GM23248 (cell line): ENCODE results near the gene EHMT1. TPM values are rescaled to one million over a fixed set of nuclear protein-coding genes. Genes with fewer than 3 reads are reported as not detected.
A peak's percentile ranks its signal among the peaks of the same experiment; 100 is the strongest.

Experiments used
- DNase-seq: peaks from one replicate; pipeline ENCODE4 v3.0.0-alpha.2; 2015
- H2AFZ ChIP-seq: fragments of 200-600 bp; sonication (generic); 2 replicates; pipeline ENCODE4 v1.6.1; 2016; ENCODE audit warnings: antibody characterized with exemption
- H3F3A ChIP-seq: fragments of 200-600 bp; sonication (generic); 2 replicates; pipeline ENCODE4 v1.6.1; 2016; ENCODE audit warnings: mild to moderate bottlenecking, antibody characterized with exemption, mixed run types; ENCODE audit not compliant: insufficient read depth
- H3K27ac ChIP-seq: fragments of 200-600 bp; sonication (generic); 2 replicates; pipeline ENCODE4 v1.5.1; 2016; ENCODE audit warnings: mild to moderate bottlenecking
- H3K27me3 ChIP-seq: fragments of 200-600 bp; sonication (generic); replicated peaks from 2 replicates; pipeline ENCODE4 v1.6.1; 2016; ENCODE audit warnings: mild to moderate bottlenecking; ENCODE audit not compliant: insufficient read depth
- H3K36me3 ChIP-seq: fragments of 200-600 bp; sonication (generic); 2 replicates; pipeline ENCODE4 v1.6.1; 2016; ENCODE audit warnings: low read depth, mild to moderate bottlenecking
- H3K4me1 ChIP-seq: fragments of 200-600 bp; sonication (generic); 2 replicates; pipeline ENCODE4 v1.6.1; 2016; ENCODE audit warnings: mild to moderate bottlenecking; ENCODE audit not compliant: insufficient read depth
- H3K4me2 ChIP-seq: fragments of 200-600 bp; sonication (generic); one replicate; pipeline ENCODE4 v1.6.1; 2016; ENCODE audit warnings: mild to moderate bottlenecking; ENCODE audit not compliant: unreplicated experiment
- H3K4me3 ChIP-seq: fragments of 200-600 bp; sonication (generic); 2 replicates; pipeline ENCODE4 v1.5.1; 2016; ENCODE audit warnings: mild to moderate bottlenecking
- H3K79me2 ChIP-seq: fragments of 200-600 bp; sonication (generic); 2 replicates; pipeline ENCODE4 v1.6.1; 2016; ENCODE audit warnings: mild to moderate bottlenecking; ENCODE audit not compliant: insufficient read depth
- H3K9ac ChIP-seq: fragments of 200-600 bp; sonication (generic); 2 replicates; pipeline ENCODE4 v1.6.1; 2016; ENCODE audit warnings: mild to moderate bottlenecking
- H3K9me2 ChIP-seq: fragments of 200-600 bp; sonication (generic); 2 replicates; pipeline ENCODE4 v1.6.1; 2016; ENCODE audit warnings: mixed run types, mild to moderate bottlenecking, moderate library complexity; ENCODE audit not compliant: insufficient read depth
- H3K9me3 ChIP-seq: fragments of 200-600 bp; sonication (generic); one replicate; pipeline ENCODE4 v1.6.1; 2017; ENCODE audit warnings: low read depth
- H4K20me1 ChIP-seq: fragments of 200-600 bp; sonication (generic); 2 replicates; pipeline ENCODE4 v1.6.0; 2016; ENCODE audit not compliant: insufficient read depth
- EZH2 ChIP-seq: fragments of 200-600 bp; sonication (generic); IDR thresholded peaks from 2 replicates; pipeline ENCODE4 v1.6.1; 2018; ENCODE audit warnings: antibody characterized with exemption, mild to moderate bottlenecking; ENCODE audit not compliant: insufficient read depth, poor library complexity, severe bottlenecking
- EZH2phosphoT487 ChIP-seq: fragments of 200-600 bp; sonication (generic); IDR thresholded peaks from 2 replicates; pipeline ENCODE4 v1.6.1; 2018; ENCODE audit warnings: antibody characterized with exemption, moderate library complexity, mild to moderate bottlenecking, low read depth; ENCODE audit not compliant: insufficient read depth
- WGBS, 2 experiments: methylation state at CpG; one replicate each; pipeline ENCODE4 v1.1.6; 2015 to 2017; ENCODE audit warnings: low lambda C conversion rate in 2 of 2, low coverage in 1 of 2; ENCODE audit errors: missing lambda C conversion rate in 2 of 2; 5-methylcytosine and 5-hydroxymethylcytosine counted together
- in situ Hi-C: fragments of 300-500 bp; cut with MboI; formaldehyde crosslinking; loops from 2 replicates; pipeline ENCODE4 v1.15.0; 2020
- polyA plus RNA-seq: library from polyadenylated mRNA; unstranded; fragments of >200 nt; fragmentation: Nextera tagmentation; extraction: Ambion mirVana; gene quantifications from 2 replicates; pipeline ENCODE4 v1.2.1, GENCODE V29; 2016
- total RNA-seq: library from RNA; depleted of rRNA; stranded (reverse); fragments of >200 nt; shearing (Covaris generic); gene quantifications from 2 replicates; pipeline ENCODE4 v1.2.3, GENCODE V29; 2014

EHMT1 gene
- total and polyA plus RNA-seq, 2 experiments from 2014 or later: 26.8 to 31.0 TPM

GRCh38 chr9:137606734-137607138 is 12.1 kb upstream of the EHMT1 start:
- H3K4me1 ChIP-seq: peaks cover 9% of the 10 kb centered on the region
- H3F3A ChIP-seq: no peaks in the 10 kb centered on the region
- H2AFZ ChIP-seq: no peak overlapping the region
- H3K79me2 ChIP-seq: peaks cover 15% of the 10 kb centered on the region; the same call in 1 of the 2 replicates
- no peaks in the 10 kb centered on the region for H3K27me3 ChIP-seq
- no peaks in the 10 kb centered on the region for H3K36me3 ChIP-seq
- peak overlapping the region; percentile 55 for H3K4me2 ChIP-seq
- peak overlapping the region; percentile 78 for H3K4me3 ChIP-seq
- H4K20me1 ChIP-seq: no peaks in the 10 kb centered on the region
- peak; percentile 36 for DNase-seq
- H3K9me2 ChIP-seq: no peaks in the 10 kb centered on the region
- in situ Hi-C loops: no loop called here
- WGBS, 2 experiments: 24 to 27% methylated on average over 13 of the region's 13 CpGs
- H3K9ac ChIP-seq: peak overlapping the region; percentile 70
- H3K27ac ChIP-seq: no peak overlapping the region
- no peaks in the 10 kb centered on the region for H3K9me3 ChIP-seq
- TF ChIP-seq EZH2 (no peak), EZH2phosphoT487 (no peak)

- Histone ChIP-seq H3K4me2 (peak overlapping the region; percentile 55), H3K4me1 (peaks cover 13% of the 10 kb centered on the region), H3K27me3 (no peaks in the 10 kb centered on the region), H3K79me2 (peaks cover 15% of the 10 kb centered on the region; the same call in 1 of the 2 replicates), H3K4me3 (peak overlapping the region; percentile 78), H3K36me3 (no peaks in the 10 kb centered on the region), H3K9me3 (no peaks in the 10 kb centered on the region), H2AFZ (no peak overlapping the region), H3K9ac (peak overlapping the region; percentile 70), H4K20me1 (no peaks in the 10 kb centered on the region), H3K27ac (no peak overlapping the region), H3F3A (no peaks in the 10 kb centered on the region), H3K9me2 (no peaks in the 10 kb centered on the region)
- peak; percentile 73 for DNase-seq
- TF ChIP-seq EZH2 (no peak), EZH2phosphoT487 (no peak)
- in situ Hi-C loops: no loop called here
- 35 to 39% methylated on average over 17 of the region's 17 CpGs for WGBS, 2 experiments
Measured at GRCh38 chr9:137607141-137607857, 11.5 kb upstream of the EHMT1 start.

DNA sequence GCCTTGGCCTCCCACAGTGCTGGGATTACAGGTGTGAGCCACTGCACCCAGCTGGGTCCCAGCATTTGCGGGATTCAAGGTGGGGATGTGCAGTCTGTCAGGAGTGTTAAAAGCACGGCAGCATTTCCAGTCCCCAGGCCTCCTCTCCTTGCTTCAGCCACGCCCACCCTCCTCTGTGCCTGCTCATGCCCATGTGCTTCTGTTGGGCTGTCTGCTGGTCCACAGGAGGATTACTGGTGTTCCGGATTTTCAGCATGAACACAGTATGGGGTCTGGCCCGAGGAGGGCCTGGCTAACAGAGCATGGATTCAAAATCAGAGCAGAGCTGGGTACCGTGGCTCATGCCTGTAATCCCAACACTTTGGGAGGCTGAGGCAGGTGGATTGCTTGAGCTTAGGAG is 7.9 kb upstream of the EHMT1 start:
- WGBS, 2 experiments: 83% methylated on average over 6 of the region's 6 CpGs

GRCh38 chr9:137611623-137612609 is 6.9 kb upstream of the EHMT1 start:
- in situ Hi-C loops: no loop called here
- no peaks in the 10 kb centered on the region for H3K27me3 ChIP-seq
- no peaks in the 10 kb centered on the region for H3K9me3 ChIP-seq
- H3K79me2 ChIP-seq: peaks cover 33% of the 10 kb centered on the region
- H3K27ac ChIP-seq: peak overlapping the region; percentile 62
- H3K4me1 ChIP-seq: peaks cover 13% of the 10 kb centered on the region
- whole genome bisulfite sequencing, 2 experiments: 41 to 44% methylated on average over 21 of the region's 21 CpGs
- H2AFZ ChIP-seq: no peak overlapping the region
- 0 out of 2 replicates have a peak, but pooled peaks cover 4% of the 10 kb centered on the region for H3F3A ChIP-seq
- peak overlapping the region; percentile 57 for H3K9ac ChIP-seq
- H4K20me1 ChIP-seq: no peaks in the 10 kb centered on the region
- peak overlapping the region; percentile 11 for H3K4me2 ChIP-seq
- no peaks in the 10 kb centered on the region for H3K36me3 ChIP-seq
- no peaks in the 10 kb centered on the region for H3K9me2 ChIP-seq
- H3K4me3 ChIP-seq: no peak overlapping the region
- TF ChIP-seq EZH2phosphoT487 (no peak), EZH2 (no peak)
- DNase-seq: peak; percentile 93

More for the DNA sequence above, 7.9 kb upstream of the EHMT1 start:
- in situ Hi-C loops: no loop called here
- Histone ChIP-seq H4K20me1 (no peaks in the 10 kb centered on the region), H3K27ac (no peak overlapping the region), H3K9me2 (no peaks in the 10 kb centered on the region), H3K4me3 (no peak overlapping the region), H3K79me2 (peaks cover 29% of the 10 kb centered on the region; the same call in 1 of the 2 replicates), H2AFZ (no peak overlapping the region), H3K4me1 (peaks cover 18% of the 10 kb centered on the region), H3K4me2 (no peak overlapping the region), H3K9me3 (no peaks in the 10 kb centered on the region), H3F3A (no peaks in the 10 kb centered on the region), H3K9ac (no peak overlapping the region), H3K27me3 (no peaks in the 10 kb centered on the region), H3K36me3 (no peaks in the 10 kb centered on the region)
- TF ChIP-seq EZH2 (no peak), EZH2phosphoT487 (no peak)
- no peak for DNase-seq
